Left lung (tissue), 10 donors: ENCODE data around the gene GRHL3. TPM values are rescaled to one million over a fixed set of nuclear protein-coding genes. Genes with fewer than 3 reads are reported as not detected.

Experiments
- ATAC-seq: fragments of 200-7000 bp; cut with Tn5 transposase; one replicate; pipeline ENCODE4 v1.9.1; 2020; ENCODE audit warnings: moderate library complexity
- DNase-seq, 4 donors: peaks; one replicate each; pipeline ENCODE4 v3.0.0-alpha.2; 2013 to 2020
- H3K27ac ChIP-seq, 2 donors: fragments of 200-600 bp; sonication (generic) in 1 of 2; one replicate each; pipeline versions ENCODE4 v1.5.0 to v1.8.0; 2020 to 2021
- H3K27me3 ChIP-seq, 2 donors: fragments of 200-600 bp; sonication (generic) in 1 of 2; one replicate each; pipeline versions ENCODE4 v1.5.0 to v1.8.0; 2020 to 2021
- H3K36me3 ChIP-seq, 2 donors: fragments of 200-600 bp; sonication (generic) in 1 of 2; one replicate each; pipeline versions ENCODE4 v1.5.0 to v1.8.0; 2020 to 2021
- H3K4me1 ChIP-seq, 2 donors: fragments of 200-600 bp; one replicate each; pipeline ENCODE4 v1.8.0; 2021
- H3K4me3 ChIP-seq, 2 donors: fragments of 200-600 bp; sonication (generic) in 1 of 2; one replicate each; pipeline versions ENCODE4 v1.5.0 to v1.8.0; 2020 to 2021; ENCODE audit warnings: mild to moderate bottlenecking in 1 of 2
- H3K9me3 ChIP-seq, 2 donors: fragments of 200-600 bp; sonication (generic) in 1 of 2; one replicate each; pipeline versions ENCODE4 v1.5.0 to v1.8.0; 2020 to 2021
- intact Hi-C, 2 donors: fragments of 100-400 bp; cut with DNase I; formaldehyde crosslinking; loops; one replicate each; pipeline versions ENCODE4 v1.11.2 to v1.14.2; 2022
- polyA plus RNA-seq, 6 donors: library from polyadenylated mRNA; unstranded; fragments of 120-200 nt; gene quantifications; one replicate each; pipeline ENCODE4 v1.2.1, GENCODE V29; 2013; ENCODE audit not compliant: insufficient read length in 6 of 6
- total RNA-seq, 2 donors: library from RNA; stranded (reverse); fragmentation: NEBNext Ultra II Directional; extraction: Animal tissue kit (Norgen Biotek cat#: 25700); gene quantifications; one replicate each; pipeline ENCODE4 v1.2.1, GENCODE V29; 2021
- TF ChIP-seq, protein P1 (sequence below), 2 donors: fragments of 200-600 bp; sonication (generic) in 1 of 2; IDR thresholded peaks; one replicate each; pipeline versions ENCODE4 v1.5.0 to v1.8.0; 2021; ENCODE audit warnings: antibody characterized with exemption in 2 of 2
- donor health status: DM: no; HTN: yes; CAD: no.
- donor health status: DM: no; HTN: no; CAD: no.

Gene GRHL3
- total and polyA plus RNA-seq, 8 donors, result 0.20 to 1.6 (median 0.31) TPM; not detected in 1

DNA sequence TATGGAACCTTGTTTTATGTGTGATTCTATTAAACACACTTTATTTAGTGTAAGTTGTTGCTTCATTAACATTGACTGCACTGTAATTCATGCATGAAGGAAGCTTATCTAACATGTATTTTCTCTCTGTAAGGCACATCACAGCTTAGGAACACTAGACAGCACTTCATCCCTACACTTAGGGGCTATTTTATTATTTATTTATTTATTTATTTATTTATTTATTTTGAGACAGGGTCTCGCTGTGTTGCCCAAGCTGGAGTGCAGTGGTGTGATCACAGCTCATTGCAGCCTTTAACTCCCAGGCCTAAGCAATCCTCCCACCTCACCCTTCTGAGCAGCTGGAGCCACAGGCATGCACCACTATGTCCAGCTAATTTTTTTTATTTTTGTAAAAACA is 30.7 kb upstream of the GRHL3 start:
- H3K9me3 ChIP-seq, result no peaks in the 10 kb centered on the region
- H3K36me3 ChIP-seq, result no peaks in the 10 kb centered on the region
- no peak overlapping the region for H3K4me3 ChIP-seq
- peaks cover 0 to 11% of the 10 kb centered on the region in 2 donors for H3K27me3 ChIP-seq
- intact Hi-C loops, result no loop called here
- TF ChIP-seq, protein P1, sequence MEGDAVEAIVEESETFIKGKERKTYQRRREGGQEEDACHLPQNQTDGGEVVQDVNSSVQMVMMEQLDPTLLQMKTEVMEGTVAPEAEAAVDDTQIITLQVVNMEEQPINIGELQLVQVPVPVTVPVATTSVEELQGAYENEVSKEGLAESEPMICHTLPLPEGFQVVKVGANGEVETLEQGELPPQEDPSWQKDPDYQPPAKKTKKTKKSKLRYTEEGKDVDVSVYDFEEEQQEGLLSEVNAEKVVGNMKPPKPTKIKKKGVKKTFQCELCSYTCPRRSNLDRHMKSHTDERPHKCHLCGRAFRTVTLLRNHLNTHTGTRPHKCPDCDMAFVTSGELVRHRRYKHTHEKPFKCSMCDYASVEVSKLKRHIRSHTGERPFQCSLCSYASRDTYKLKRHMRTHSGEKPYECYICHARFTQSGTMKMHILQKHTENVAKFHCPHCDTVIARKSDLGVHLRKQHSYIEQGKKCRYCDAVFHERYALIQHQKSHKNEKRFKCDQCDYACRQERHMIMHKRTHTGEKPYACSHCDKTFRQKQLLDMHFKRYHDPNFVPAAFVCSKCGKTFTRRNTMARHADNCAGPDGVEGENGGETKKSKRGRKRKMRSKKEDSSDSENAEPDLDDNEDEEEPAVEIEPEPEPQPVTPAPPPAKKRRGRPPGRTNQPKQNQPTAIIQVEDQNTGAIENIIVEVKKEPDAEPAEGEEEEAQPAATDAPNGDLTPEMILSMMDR (IDR thresholded peaks at IDR 0.05), result no peak
- H3K4me1 ChIP-seq, result peaks cover 2 to 4% of the 10 kb centered on the region in 2 donors
- DNase-seq (no peak), ATAC-seq (no peak)
- H3K27ac ChIP-seq, result no peak overlapping the region

DNA sequence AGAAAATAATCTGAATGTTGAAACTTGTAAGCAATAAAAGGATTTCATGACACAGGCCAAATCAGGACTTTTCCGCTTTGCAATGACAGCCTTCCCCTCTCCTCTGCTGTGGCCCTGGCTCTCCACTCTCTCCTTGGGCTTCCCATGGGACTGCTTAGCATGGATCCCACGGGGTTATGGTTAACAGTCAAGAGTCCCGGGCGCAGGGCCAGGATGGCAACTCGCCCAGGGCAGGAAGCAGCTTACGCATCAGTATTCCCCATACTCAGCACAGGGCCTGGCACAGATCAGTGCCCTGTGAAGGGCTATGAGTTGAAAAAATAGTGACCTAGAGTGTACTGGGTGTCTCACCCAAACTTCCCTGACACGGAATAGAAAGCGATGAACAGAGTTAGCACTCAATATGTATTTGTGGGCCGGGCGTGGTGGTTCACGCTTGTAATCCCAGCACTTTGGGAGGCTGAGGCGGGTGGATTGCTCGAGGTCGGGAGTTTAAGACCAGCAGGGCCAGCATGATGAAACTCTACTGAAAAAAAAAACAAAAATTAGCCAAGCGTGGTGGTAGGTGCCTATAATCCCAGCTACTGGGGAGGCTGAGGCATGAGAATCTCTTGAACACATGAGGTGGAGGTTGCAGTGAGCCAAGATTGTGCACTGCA is 29.1 kb upstream of the GRHL3 start:
- intact Hi-C loops, result no loop called here
- peak; percentile 19 to 91 (median 70) for DNase-seq

GRCh38 chr1:24290933-24291487 is 28.1 kb upstream of the GRHL3 start:
- Histone ChIP-seq H3K4me3 (no peak overlapping the region), H3K4me1 (peaks cover 4 to 5% of the 10 kb centered on the region in 2 donors), H3K36me3 (no peaks in the 10 kb centered on the region), H3K27ac (no peak overlapping the region), H3K27me3 (peaks cover 0 to 11% of the 10 kb centered on the region in 2 donors), H3K9me3 (no peaks in the 10 kb centered on the region)
- ATAC-seq (no peak), DNase-seq (no peak)
- intact Hi-C loops, result no loop called here
- TF ChIP-seq, protein P1 (IDR thresholded peaks at IDR 0.05), result no peak

More for the DNA sequence above, 29.1 kb upstream of the GRHL3 start:
- TF ChIP-seq, protein P1 (IDR thresholded peaks at IDR 0.05), result no peak
- H3K4me3 ChIP-seq, result no peak overlapping the region
- H3K4me1 ChIP-seq, result peaks cover 4 to 5% of the 10 kb centered on the region in 2 donors
- no peaks in the 10 kb centered on the region for H3K9me3 ChIP-seq
- peaks cover 0 to 11% of the 10 kb centered on the region in 2 donors for H3K27me3 ChIP-seq
- H3K27ac ChIP-seq, result no peak overlapping the region
- H3K36me3 ChIP-seq, result no peaks in the 10 kb centered on the region
- ATAC-seq, result peak; percentile 93

GRCh38 chr1:24292103-24292502 is 27.1 kb upstream of the GRHL3 start:
- TF ChIP-seq, protein P1 (IDR thresholded peaks at IDR 0.05), result no peak
- Histone ChIP-seq H3K9me3 (no peaks in the 10 kb centered on the region), H3K36me3 (no peaks in the 10 kb centered on the region), H3K4me1 (peaks cover 4 to 5% of the 10 kb centered on the region in 2 donors), H3K4me3 (no peak overlapping the region), H3K27ac (no peak overlapping the region), H3K27me3 (peaks cover 0 to 16% of the 10 kb centered on the region in 2 donors)
- DNase-seq (no peak), ATAC-seq (no peak)
- intact Hi-C loops, result no loop called here

GRCh38 chr1:24292887-24293286 is 26.3 kb upstream of the GRHL3 start:
- Histone ChIP-seq H3K27me3 (peaks cover 0 to 22% of the 10 kb centered on the region in 2 donors), H3K4me1 (peaks cover 4 to 5% of the 10 kb centered on the region in 2 donors), H3K27ac (no peak overlapping the region), H3K9me3 (no peaks in the 10 kb centered on the region), H3K4me3 (no peak overlapping the region), H3K36me3 (no peaks in the 10 kb centered on the region)
- intact Hi-C loops, result no loop called here
- ATAC-seq (no peak), DNase-seq (no peak)
- TF ChIP-seq, protein P1 (IDR thresholded peaks at IDR 0.05), result no peak
